HFFc6 (cell line): Measurements from ENCODE around the gene FSTL4. TPM values are rescaled to one million over a fixed set of nuclear protein-coding genes. Genes with fewer than 3 reads are reported as not detected.

Experiments
- DNase-seq: peaks from one replicate; pipeline ENCODE4 v3.0.0-alpha.2; 2018
- H3K27ac Mint-ChIP-seq: 2 replicates; pipeline ENCODE4 v1.8.0; 2020; ENCODE audit warnings: mild to moderate bottlenecking, mixed read lengths
- H3K27me3 Mint-ChIP-seq: 2 replicates; pipeline ENCODE4 v1.8.0; 2021; ENCODE audit warnings: mild to moderate bottlenecking, moderate library complexity, mixed read lengths; ENCODE audit not compliant: insufficient read depth
- H3K36me3 Mint-ChIP-seq: 2 replicates; pipeline ENCODE4 v1.8.0; 2021; ENCODE audit warnings: low read depth, mixed read lengths
- H3K4me1 Mint-ChIP-seq: 2 replicates; pipeline ENCODE4 v1.8.0; 2020; ENCODE audit warnings: low read depth, mixed read lengths
- H3K4me3 Mint-ChIP-seq: 2 replicates; pipeline ENCODE4 v1.8.0; 2020; ENCODE audit warnings: mild to moderate bottlenecking, moderate library complexity, mixed read lengths
- H3K9me3 Mint-ChIP-seq: 2 replicates; pipeline ENCODE4 v1.8.0; 2020; ENCODE audit warnings: mild to moderate bottlenecking, mixed read lengths
- CTCF ChIP-seq: fragments of 200-600 bp; sonication (generic); IDR thresholded peaks from 2 replicates; pipeline ENCODE4 v1.5.0; 2021; ENCODE audit warnings: antibody characterized with exemption, mild to moderate bottlenecking
- total RNA-seq, 6 experiments: library from RNA; stranded (reverse); fragmentation: NEBNext Ultra II Directional; extraction: Animal tissue kit (Norgen Biotek cat#: 25700); gene quantifications; 2 replicates in 1 of 6; 3 replicates in 5 of 6; pipeline ENCODE4 v1.2.3, GENCODE V29; 2021

The FSTL4 gene
- total RNA-seq, 6 experiments from 2014 or later: not detected

GRCh38 chr5:133426264-133426663 is 186.1 kb downstream of the FSTL4 start:
- H3K27me3 Mint-ChIP-seq: peaks cover 32% of the 10 kb centered on the region
- no peak for TF ChIP-seq CTCF
- no peak for DNase-seq
- H3K4me1 Mint-ChIP-seq: peaks cover 8% of the 10 kb centered on the region
- no peaks in the 10 kb centered on the region for H3K9me3 Mint-ChIP-seq
- no peak overlapping the region for H3K27ac Mint-ChIP-seq
- H3K36me3 Mint-ChIP-seq: no peaks in the 10 kb centered on the region
- no peak overlapping the region for H3K4me3 Mint-ChIP-seq

- Mint-ChIP-seq H3K9me3 (no peaks in the 10 kb centered on the region), H3K4me1 (peaks cover 8% of the 10 kb centered on the region), H3K36me3 (no peaks in the 10 kb centered on the region), H3K27ac (no peak overlapping the region), H3K27me3 (peaks cover 32% of the 10 kb centered on the region), H3K4me3 (no peak overlapping the region)
- no peak for TF ChIP-seq CTCF
- no peak for DNase-seq
Measured at GRCh38 chr5:133425764-133426163, 186.6 kb downstream of the FSTL4 start.

GRCh38 chr5:133425222-133425621 is 187.1 kb downstream of the FSTL4 start:
- Mint-ChIP-seq H3K9me3 (no peaks in the 10 kb centered on the region), H3K36me3 (no peaks in the 10 kb centered on the region), H3K27me3 (peaks cover 30% of the 10 kb centered on the region)

GRCh38 chr5:133423618-133424282 is 188.6 kb downstream of the FSTL4 start:
- peaks cover 26% of the 10 kb centered on the region for H3K27me3 Mint-ChIP-seq
- H3K4me1 Mint-ChIP-seq: peaks cover 8% of the 10 kb centered on the region
- peak; percentile 99 for TF ChIP-seq CTCF
- no peaks in the 10 kb centered on the region for H3K9me3 Mint-ChIP-seq
- no peak overlapping the region for H3K27ac Mint-ChIP-seq
- DNase-seq: peak; percentile 19
- no peak overlapping the region for H3K4me3 Mint-ChIP-seq
- H3K36me3 Mint-ChIP-seq: no peaks in the 10 kb centered on the region

More at GRCh38 chr5:133425222-133425621, 187.1 kb downstream of the FSTL4 start:
- no peak for DNase-seq
- no peak for TF ChIP-seq CTCF
- Mint-ChIP-seq H3K27ac (no peak overlapping the region), H3K4me3 (no peak overlapping the region), H3K4me1 (peaks cover 8% of the 10 kb centered on the region)

- Mint-ChIP-seq H3K4me1 (peaks cover 8% of the 10 kb centered on the region), H3K27me3 (peaks cover 26% of the 10 kb centered on the region), H3K27ac (no peak overlapping the region), H3K9me3 (no peaks in the 10 kb centered on the region), H3K4me3 (no peak overlapping the region), H3K36me3 (no peaks in the 10 kb centered on the region)
- TF ChIP-seq CTCF: no peak
- no peak for DNase-seq
Measured at GRCh38 chr5:133423011-133423617, 189.2 kb downstream of the FSTL4 start.
